Measurements from ENCODE around the gene PLOD3. TPM values are rescaled to one million over a fixed set of nuclear protein-coding genes. Genes with fewer than 3 reads are reported as not detected.

PLOD3 gene
- total and polyA plus RNA-seq, 2 of the 8 experiments (the other 6 are each of a cell fraction or from before 2014, with no cell fraction given), result 28.4 to 47.2 TPM

DNA sequence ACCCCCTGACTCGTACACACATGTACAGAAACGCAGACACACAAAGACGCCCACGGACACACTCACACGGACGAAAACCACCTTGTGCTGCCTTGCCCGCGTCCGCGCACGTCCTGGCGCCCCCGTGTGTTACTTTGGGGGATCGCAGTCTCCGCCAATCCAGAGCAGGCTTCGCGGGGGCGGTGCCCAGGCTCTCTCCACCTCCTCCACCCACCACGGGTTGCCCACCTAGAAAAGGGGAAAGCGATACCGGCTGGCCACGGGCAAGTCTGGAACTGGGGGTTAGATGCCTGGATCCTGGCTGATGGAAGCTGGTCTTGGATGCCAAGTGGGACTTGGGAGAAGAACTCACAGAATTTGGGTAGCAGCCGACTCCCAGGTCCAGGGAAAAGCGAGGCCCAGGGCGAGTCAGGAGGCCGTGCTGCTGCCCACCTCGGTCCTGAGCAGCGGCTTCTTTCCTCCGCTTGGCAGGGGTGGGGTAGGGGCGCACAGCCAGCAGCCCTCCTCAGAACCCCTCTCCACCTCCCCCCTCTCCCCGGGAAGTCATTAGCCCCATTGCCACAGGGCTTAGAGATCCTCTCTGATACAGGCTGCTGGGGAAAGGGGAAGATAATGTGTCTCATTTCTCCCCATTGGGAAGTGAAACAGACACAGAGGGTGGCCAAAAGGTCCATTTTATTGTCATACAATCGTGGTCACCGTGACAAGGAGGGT is 47.4 kb downstream of the PLOD3 start:
- Histone ChIP-seq H4K5ac (ENCODE audit: insufficient read length, low read depth, low read length) (no peak overlapping the region), H2BK120ac (replicated peaks; ENCODE audit: low read depth, low read length) (no peak overlapping the region), H3K23ac (ENCODE audit: insufficient read length) (no peak overlapping the region), H4K20me1 (replicated peaks in 1 of 2; ENCODE audit: control insufficient read depth in 1 of 2, insufficient read depth in 2 of 2, low read length in 2 of 2) (peaks cover 2 to 12% of the 10 kb centered on the region in 2 experiments), H3K4ac (replicated peaks; ENCODE audit: insufficient read length, low read depth, low read length) (no peak overlapping the region), H3K79me2 (ENCODE audit: control insufficient read depth in 1 of 2, insufficient read depth in 2 of 2, low read length in 2 of 2) (no peaks in the 10 kb centered on the region), H3K27ac (ENCODE audit: low read depth, low read length) (no peak overlapping the region), H3K27me3 (replicated peaks in 1 of 4; ENCODE audit: control insufficient read depth in 3 of 4, extremely low read depth in 1 of 4, insufficient read depth in 3 of 4, low read length in 3 of 4) (peaks cover 52 to 93% (median 81%) of the 10 kb centered on the region in 4 experiments), H2BK20ac (ENCODE audit: low read length) (peak overlapping the region; percentile 98; the same call in 1 of the 2 replicates), H4K91ac (replicated peaks; ENCODE audit: insufficient read length, low read length) (no peak overlapping the region), H3K18ac (ENCODE audit: extremely low read depth, low read length) (no peak overlapping the region; the same call in 1 of the 2 replicates), H3K23me2 (ENCODE audit: low read depth, low read length) (peaks cover 36% of the 10 kb centered on the region), H2AFZ (ENCODE audit: low read length) (peak overlapping the region; percentile 36; the same call in 1 of the 2 replicates), H3K14ac (ENCODE audit: insufficient read length) (no peak overlapping the region), H3K36me3 (ENCODE audit: control insufficient read depth in 2 of 4, insufficient read depth in 4 of 4, low read length in 3 of 4) (no peaks in the 10 kb centered on the region), H2BK12ac (ENCODE audit: low read depth, low read length) (peak overlapping the region; percentile 99; the same call in 1 of the 2 replicates), H4K8ac (ENCODE audit: extremely low read depth, insufficient read depth, low read length) (no peak overlapping the region; the same call in 1 of the 2 replicates), H2AK5ac (ENCODE audit: low read depth, low read length) (no peak overlapping the region), H3K9ac (replicated peaks in 1 of 4; ENCODE audit: extremely low read depth in 1 of 4, low read depth in 3 of 4, low read length in 3 of 4) (no peak overlapping the region), H3K9me3 (ENCODE audit: insufficient read depth in 2 of 2, low read depth in 1 of 2, low read length in 1 of 2) (no peaks in the 10 kb centered on the region), H3K79me1 (ENCODE audit: low read depth, low read length) (no peaks in the 10 kb centered on the region), H3K4me3 (ENCODE audit: extremely low read depth in 1 of 4, insufficient read depth in 2 of 4, low read depth in 3 of 4, low read length in 4 of 4) (peak overlapping the region in 3 of 4 experiments; percentile 30 to 63 (median 44); a peak in 6 of 8 replicates), H2BK5ac (ENCODE audit: low read depth, low read length) (no peak overlapping the region), H2BK15ac (ENCODE audit: low read length) (peak overlapping the region; percentile 98; the same call in 1 of the 2 replicates), H3K4me1 (replicated peaks in 1 of 4; ENCODE audit: control insufficient read depth in 3 of 4, insufficient read depth in 4 of 4, low read length in 3 of 4) (peaks cover 11 to 74% (median 50%) of the 10 kb centered on the region in 4 experiments), H3K4me2 (ENCODE audit: insufficient read depth in 1 of 2, low read depth in 2 of 2, low read length in 2 of 2) (peak overlapping the region; percentile 44 to 90), H3K56ac (replicated peaks; ENCODE audit: insufficient read length, low read depth, low read length) (no peak overlapping the region)
- FAIRE-seq (no peak), DNase-seq (ENCODE audit: low read depth in 1 of 2, low spot score in 2 of 2) (peak in 1 of 2 experiments; percentile 98)
- ChIA-PET CTCF (ENCODE audit: partially characterized antibody) (interaction anchor here (0.8 to 3.0 kb wide), 19 partner anchors 7 to 276 kb away, joined by 3 to 38 read pairs (median 5); partner anchors contain the start of genes MOGAT3 and NAT16), POLR2A (ENCODE audit: partially characterized antibody) (interaction anchor here (0.9 to 2.2 kb wide), 5 partner anchors 9 to 124 kb away, joined by 3 to 10 read pairs (median 4); no protein-coding TSS in a partner anchor)
- WGBS, 2 experiments (ENCODE audit: extremely low coverage in 1 of 2, insufficient coverage in 1 of 2, insufficient read length in 1 of 2, insufficient replicate concordance in 2 of 2, low coverage in 1 of 2, low lambda C conversion rate in 2 of 2, missing lambda C conversion rate in 1 of 2), result 1% methylated on average over 25 of the region's 33 CpGs; no CpG with 5 or more reads in 1 of the 2 experiments
- peak; percentile 42 for TF ChIP-seq KDM4A (IDR thresholded peaks at IDR 0.05; ENCODE audit: low read depth, low read length, severe bottlenecking)
- TF ChIP-seq TCF12 (IDR thresholded peaks at IDR 0.05; ENCODE audit: low read depth, low read length), result no peak
- no peak for TF ChIP-seq RFX5 (IDR thresholded peaks at IDR 0.05; ENCODE audit: borderline replicate concordance, low read depth, low read length)
- TF ChIP-seq EGR1 (IDR thresholded peaks at IDR 0.05; ENCODE audit: borderline replicate concordance, low read depth, low read length), result peak; percentile 96
- TF ChIP-seq KDM5A (IDR thresholded peaks at IDR 0.05; ENCODE audit: low read length), result no peak
- no peak for TF ChIP-seq TAF7 (optimal IDR thresholded peaks at IDR 0.05; ENCODE audit: borderline replicate concordance, low read depth, low read length)
- TF ChIP-seq, protein P1, sequence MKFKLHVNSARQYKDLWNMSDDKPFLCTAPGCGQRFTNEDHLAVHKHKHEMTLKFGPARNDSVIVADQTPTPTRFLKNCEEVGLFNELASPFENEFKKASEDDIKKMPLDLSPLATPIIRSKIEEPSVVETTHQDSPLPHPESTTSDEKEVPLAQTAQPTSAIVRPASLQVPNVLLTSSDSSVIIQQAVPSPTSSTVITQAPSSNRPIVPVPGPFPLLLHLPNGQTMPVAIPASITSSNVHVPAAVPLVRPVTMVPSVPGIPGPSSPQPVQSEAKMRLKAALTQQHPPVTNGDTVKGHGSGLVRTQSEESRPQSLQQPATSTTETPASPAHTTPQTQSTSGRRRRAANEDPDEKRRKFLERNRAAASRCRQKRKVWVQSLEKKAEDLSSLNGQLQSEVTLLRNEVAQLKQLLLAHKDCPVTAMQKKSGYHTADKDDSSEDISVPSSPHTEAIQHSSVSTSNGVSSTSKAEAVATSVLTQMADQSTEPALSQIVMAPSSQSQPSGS (IDR thresholded peaks at IDR 0.05; ENCODE audit: low read length), result no peak
